Cardiac septum (tissue), 1 donor: Measurements from ENCODE around the gene JARID2. TPM values are rescaled to one million over a fixed set of nuclear protein-coding genes. Genes with fewer than 3 reads are reported as not detected.
A peak's percentile ranks its signal among the peaks of the same experiment; 100 is the strongest.

Experiments used
- DNase-seq: peaks from one replicate; pipeline ENCODE4 v3.0.0-alpha.2; 2020; ENCODE audit warnings: low spot score
- intact Hi-C: fragments of 100-400 bp; cut with DNase I; formaldehyde crosslinking; loops from one replicate; pipeline ENCODE4 v1.14.0; 2022
- total RNA-seq: library from RNA; stranded (reverse); fragmentation: NEBNext Ultra II Directional; extraction: Animal tissue kit (Norgen Biotek cat#: 25700); gene quantifications from one replicate; pipeline ENCODE4 v1.2.1, GENCODE V29; 2021
- donor health status: DM: no; HTN: no; CAD: no.

Gene JARID2
- total RNA-seq, 1 donor from 2014 or later, result 4.5 TPM

- intact Hi-C loops, result loop anchor here (5.0 to 10.0 kb wide), 8 partner anchors 66 to 1034 kb away; no protein-coding TSS in a partner anchor
- no peak for DNase-seq
These were observed 372 bp downstream of the JARID2 start for GRCh38 chr6:15246217-15246665.

GRCh38 chr6:15246666-15247499 lies 1.0 kb downstream of the JARID2 start:
- intact Hi-C loops, result loop anchor here (5.0 to 10.0 kb wide), 8 partner anchors 65 to 1035 kb away; no protein-coding TSS in a partner anchor
- DNase-seq, result no peak

- peak; percentile 81 for DNase-seq
- intact Hi-C loops, result loop anchor here (5.0 to 10.0 kb wide), 8 partner anchors 65 to 1035 kb away; no protein-coding TSS in a partner anchor
These were observed 1.9 kb downstream of the JARID2 start for GRCh38 chr6:15247500-15248450.

- peak; percentile 99 for DNase-seq
- intact Hi-C loops, result loop anchor here (5.0 to 10.0 kb wide), 8 partner anchors 64 to 1036 kb away; no protein-coding TSS in a partner anchor
These were observed 2.8 kb downstream of the JARID2 start for GRCh38 chr6:15248451-15249370.

GRCh38 chr6:15249371-15250019 lies 3.6 kb downstream of the JARID2 start:
- intact Hi-C loops, result loop anchor here (5.0 to 10.0 kb wide), 8 partner anchors 63 to 1037 kb away; no protein-coding TSS in a partner anchor
- DNase-seq, result no peak

- intact Hi-C loops, result no loop called here
- no peak for DNase-seq
These were observed 4.6 kb downstream of the JARID2 start for GRCh38 chr6:15250187-15251168.

GRCh38 chr6:15252195-15252594 lies 6.3 kb downstream of the JARID2 start:
- no peak for DNase-seq
- intact Hi-C loops, result no loop called here

GRCh38 chr6:15253203-15254022 lies 7.5 kb downstream of the JARID2 start:
- DNase-seq, result no peak
- intact Hi-C loops, result no loop called here

GRCh38 chr6:15254070-15254975 lies 8.5 kb downstream of the JARID2 start:
- no peak for DNase-seq
- intact Hi-C loops, result no loop called here

GRCh38 chr6:15255481-15255880 lies 9.6 kb downstream of the JARID2 start:
- no peak for DNase-seq
- intact Hi-C loops, result no loop called here

- intact Hi-C loops, result no loop called here
These were observed 10.1 kb downstream of the JARID2 start for GRCh38 chr6:15255909-15256395.

GRCh38 chr6:15256538-15257271 lies 10.8 kb downstream of the JARID2 start:
- intact Hi-C loops, result no loop called here

More at GRCh38 chr6:15255909-15256395, 10.1 kb downstream of the JARID2 start:
- no peak for DNase-seq

GRCh38 chr6:15257357-15258132 lies 11.7 kb downstream of the JARID2 start:
- intact Hi-C loops, result no loop called here
- DNase-seq, result no peak

More at GRCh38 chr6:15256538-15257271, 10.8 kb downstream of the JARID2 start:
- no peak for DNase-seq

GRCh38 chr6:15259766-15260098 lies 13.9 kb downstream of the JARID2 start:
- intact Hi-C loops, result no loop called here
- DNase-seq, result no peak
